ENCODE results near the gene RAB11FIP3. TPM values are rescaled to one million over a fixed set of nuclear protein-coding genes. Genes with fewer than 3 reads are reported as not detected.

RAB11FIP3 gene
- total and polyA plus RNA-seq, 2 of the 13 experiments (the other 11 are each of a cell fraction or from before 2014, with no cell fraction given): 34.3 to 57.6 TPM

GRCh38 chr16:405548-406506, 19.6 kb upstream of the RAB11FIP3 start (continued):
- TF ChIP-seq ZNF678 (CRISPR knock-in tag; IDR thresholded peaks at IDR 0.05) (no peak), HOXA7 (CRISPR knock-in tag; IDR thresholded peaks at IDR 0.05) (no peak), IRF2 (CRISPR knock-in tag; IDR thresholded peaks at IDR 0.05) (peak; percentile 85), REL (CRISPR knock-in tag; conservative IDR thresholded peaks at IDR 0.05) (no peak), ZSCAN31 (CRISPR knock-in tag; IDR thresholded peaks at IDR 0.05; ENCODE audit: low read depth) (peak; percentile 27), SSRP1 (CRISPR knock-in tag; IDR thresholded peaks at IDR 0.05) (no peak), ZNF383 (CRISPR knock-in tag; IDR thresholded peaks at IDR 0.05; ENCODE audit: borderline replicate concordance) (no peak), SRSF1 (optimal IDR thresholded peaks at IDR 0.05; ENCODE audit: low read depth, low read length) (no peak), ZNF431 (CRISPR knock-in tag; IDR thresholded peaks at IDR 0.05; ENCODE audit: borderline replicate concordance, low read depth) (0 out of 2 replicates have a peak, but pooled peaks have one; percentile 49), SRSF9 (IDR thresholded peaks at IDR 0.05; ENCODE audit: borderline replicate concordance, insufficient read depth, low read depth, low read length, poor library complexity, severe bottlenecking) (no peak), SAP130 (CRISPR knock-in tag; IDR thresholded peaks at IDR 0.05; ENCODE audit: low read depth) (peak; percentile 98), FOXO1 (CRISPR knock-in tag; IDR thresholded peaks at IDR 0.05) (peak; percentile 82), DMTF1 (CRISPR knock-in tag; IDR thresholded peaks at IDR 0.05) (no peak), ELK4 (CRISPR knock-in tag; IDR thresholded peaks at IDR 0.05; ENCODE audit: borderline replicate concordance) (no peak), KDM2A (CRISPR knock-in tag; IDR thresholded peaks at IDR 0.05; ENCODE audit: borderline replicate concordance, low read depth) (peak; percentile 78), AGO1 (IDR thresholded peaks at IDR 0.05; ENCODE audit: low read depth, low read length, poor library complexity, severe bottlenecking) (no peak), HIVEP1 (CRISPR knock-in tag; IDR thresholded peaks at IDR 0.05) (peak; percentile 73; the same call in 1 of the 2 replicates)
- TF ChIP-seq, protein P1, sequence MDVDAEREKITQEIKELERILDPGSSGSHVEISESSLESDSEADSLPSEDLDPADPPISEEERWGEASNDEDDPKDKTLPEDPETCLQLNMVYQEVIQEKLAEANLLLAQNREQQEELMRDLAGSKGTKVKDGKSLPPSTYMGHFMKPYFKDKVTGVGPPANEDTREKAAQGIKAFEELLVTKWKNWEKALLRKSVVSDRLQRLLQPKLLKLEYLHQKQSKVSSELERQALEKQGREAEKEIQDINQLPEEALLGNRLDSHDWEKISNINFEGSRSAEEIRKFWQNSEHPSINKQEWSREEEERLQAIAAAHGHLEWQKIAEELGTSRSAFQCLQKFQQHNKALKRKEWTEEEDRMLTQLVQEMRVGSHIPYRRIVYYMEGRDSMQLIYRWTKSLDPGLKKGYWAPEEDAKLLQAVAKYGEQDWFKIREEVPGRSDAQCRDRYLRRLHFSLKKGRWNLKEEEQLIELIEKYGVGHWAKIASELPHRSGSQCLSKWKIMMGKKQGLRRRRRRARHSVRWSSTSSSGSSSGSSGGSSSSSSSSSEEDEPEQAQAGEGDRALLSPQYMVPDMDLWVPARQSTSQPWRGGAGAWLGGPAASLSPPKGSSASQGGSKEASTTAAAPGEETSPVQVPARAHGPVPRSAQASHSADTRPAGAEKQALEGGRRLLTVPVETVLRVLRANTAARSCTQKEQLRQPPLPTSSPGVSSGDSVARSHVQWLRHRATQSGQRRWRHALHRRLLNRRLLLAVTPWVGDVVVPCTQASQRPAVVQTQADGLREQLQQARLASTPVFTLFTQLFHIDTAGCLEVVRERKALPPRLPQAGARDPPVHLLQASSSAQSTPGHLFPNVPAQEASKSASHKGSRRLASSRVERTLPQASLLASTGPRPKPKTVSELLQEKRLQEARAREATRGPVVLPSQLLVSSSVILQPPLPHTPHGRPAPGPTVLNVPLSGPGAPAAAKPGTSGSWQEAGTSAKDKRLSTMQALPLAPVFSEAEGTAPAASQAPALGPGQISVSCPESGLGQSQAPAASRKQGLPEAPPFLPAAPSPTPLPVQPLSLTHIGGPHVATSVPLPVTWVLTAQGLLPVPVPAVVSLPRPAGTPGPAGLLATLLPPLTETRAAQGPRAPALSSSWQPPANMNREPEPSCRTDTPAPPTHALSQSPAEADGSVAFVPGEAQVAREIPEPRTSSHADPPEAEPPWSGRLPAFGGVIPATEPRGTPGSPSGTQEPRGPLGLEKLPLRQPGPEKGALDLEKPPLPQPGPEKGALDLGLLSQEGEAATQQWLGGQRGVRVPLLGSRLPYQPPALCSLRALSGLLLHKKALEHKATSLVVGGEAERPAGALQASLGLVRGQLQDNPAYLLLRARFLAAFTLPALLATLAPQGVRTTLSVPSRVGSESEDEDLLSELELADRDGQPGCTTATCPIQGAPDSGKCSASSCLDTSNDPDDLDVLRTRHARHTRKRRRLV (CRISPR knock-in tag; IDR thresholded peaks at IDR 0.05): no peak
- TF ChIP-seq, protein P2, sequence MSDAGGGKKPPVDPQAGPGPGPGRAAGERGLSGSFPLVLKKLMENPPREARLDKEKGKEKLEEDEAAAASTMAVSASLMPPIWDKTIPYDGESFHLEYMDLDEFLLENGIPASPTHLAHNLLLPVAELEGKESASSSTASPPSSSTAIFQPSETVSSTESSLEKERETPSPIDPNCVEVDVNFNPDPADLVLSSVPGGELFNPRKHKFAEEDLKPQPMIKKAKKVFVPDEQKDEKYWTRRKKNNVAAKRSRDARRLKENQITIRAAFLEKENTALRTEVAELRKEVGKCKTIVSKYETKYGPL (CRISPR knock-in tag; IDR thresholded peaks at IDR 0.05): no peak; the same call in 1 of the 2 replicates
